ENCODE data around the gene TEKT3. TPM values are rescaled to one million over a fixed set of nuclear protein-coding genes. Genes with fewer than 3 reads are reported as not detected.

TEKT3 gene
- total RNA-seq (under 1 TPM in 3 of 4 donors, not detected in 1; 0.53 to 0.81 (median 0.77) TPM), polyA plus RNA-seq (0.32 TPM)
- long read RNA-seq, donor 1: 0 reads
- long read RNA-seq, donor 2: 0 reads
- long read RNA-seq, donor 3: 0 reads
- long read RNA-seq, donor 4: 0 reads

- intact Hi-C loops (cut with DNase I): loop anchor here in 1 of 4 donors (5.0 kb wide), 1 partner anchor 79 kb away; no protein-coding TSS in a partner anchor
- ATAC-seq: peak; percentile 100
These were observed at the start of gene TEKT3 for GRCh38 chr17:15341385-15341849. Gene TEKT3 (minus strand): TSS chr17:15341597. CDS start chr17:15331585, 10,012 bp downstream.

GRCh38 chr17:15388356-15389041 is 47.1 kb upstream of the TEKT3 start:
- WGBS: 71% methylated on average over 8 of the region's 8 CpGs
- H3K4me1 ChIP-seq (ENCODE audit: control insufficient read depth, insufficient read depth, low read length): peaks cover 4% of the 10 kb centered on the region
- intact Hi-C loops (cut with DNase I): no loop called here
- no peaks in the 10 kb centered on the region for H3K9me3 ChIP-seq (ENCODE audit: control insufficient read depth, low read length)
- no peak overlapping the region for H3K4me3 ChIP-seq (ENCODE audit: low read length)
- ATAC-seq (peak; percentile 43 to 66), DNase-seq (peak; percentile 41 to 78 (median 74))
- peak overlapping the region; percentile 16 for H3K27ac ChIP-seq (ENCODE audit: low read length)
- no peaks in the 10 kb centered on the region for H3K27me3 ChIP-seq (ENCODE audit: control insufficient read depth, insufficient read depth)

More at GRCh38 chr17:15341385-15341849, at the start of gene TEKT3:
- Histone ChIP-seq H3K27me3 (ENCODE audit: control insufficient read depth, insufficient read depth) (no peaks in the 10 kb centered on the region), H3K4me1 (ENCODE audit: control insufficient read depth, insufficient read depth, low read length) (no peaks in the 10 kb centered on the region), H3K4me3 (ENCODE audit: low read length) (peak within 1 kb of the TSS; percentile 57), H3K27ac (ENCODE audit: low read length) (no peak within 1 kb of the TSS), H3K9me3 (ENCODE audit: control insufficient read depth, low read length) (no peaks in the 10 kb centered on the region)
- WGBS: 2% methylated on average over 36 of the region's 36 CpGs
- DNase-seq: peak; percentile 91 to 96 (median 93)

- no peaks in the 10 kb centered on the region for H3K9me3 ChIP-seq (ENCODE audit: control insufficient read depth, low read length)
- H3K27ac ChIP-seq (ENCODE audit: low read length): no peak overlapping the region
- no peak overlapping the region for H3K4me3 ChIP-seq (ENCODE audit: low read length)
- peaks cover 4% of the 10 kb centered on the region for H3K4me1 ChIP-seq (ENCODE audit: control insufficient read depth, insufficient read depth, low read length)
- intact Hi-C loops (cut with DNase I): no loop called here
- no peak for ATAC-seq
- no peak for DNase-seq
- no peaks in the 10 kb centered on the region for H3K27me3 ChIP-seq (ENCODE audit: control insufficient read depth, insufficient read depth)
- WGBS: 93% methylated on average over 4 of the region's 4 CpGs
These were observed 44.7 kb upstream of the TEKT3 start for GRCh38 chr17:15386083-15386482.

GRCh38 chr17:15385305-15385704 is 43.9 kb upstream of the TEKT3 start:
- no peaks in the 10 kb centered on the region for H3K9me3 ChIP-seq (ENCODE audit: control insufficient read depth, low read length)
- ATAC-seq: no peak

GRCh38 chr17:15384142-15384787 is 42.9 kb upstream of the TEKT3 start:
- ATAC-seq (peak; percentile 93 to 94), DNase-seq (peak; percentile 80 to 93 (median 86))
- Histone ChIP-seq H3K4me1 (ENCODE audit: control insufficient read depth, insufficient read depth, low read length) (peaks cover 4% of the 10 kb centered on the region), H3K9me3 (ENCODE audit: control insufficient read depth, low read length) (no peaks in the 10 kb centered on the region), H3K4me3 (ENCODE audit: low read length) (peak overlapping the region; percentile 54), H3K27ac (ENCODE audit: low read length) (peak overlapping the region; percentile 90), H3K27me3 (ENCODE audit: control insufficient read depth, insufficient read depth) (no peaks in the 10 kb centered on the region)
- 21% methylated on average over 9 of the region's 9 CpGs for WGBS
- intact Hi-C loops (cut with DNase I): no loop called here

More at GRCh38 chr17:15385305-15385704, 43.9 kb upstream of the TEKT3 start:
- H3K4me1 ChIP-seq (ENCODE audit: control insufficient read depth, insufficient read depth, low read length): peaks cover 4% of the 10 kb centered on the region
- intact Hi-C loops (cut with DNase I): no loop called here
- no peak overlapping the region for H3K27ac ChIP-seq (ENCODE audit: low read length)
- no peak for DNase-seq
- H3K27me3 ChIP-seq (ENCODE audit: control insufficient read depth, insufficient read depth): no peaks in the 10 kb centered on the region
- WGBS: 54% methylated on average over 2 of the region's 2 CpGs
- H3K4me3 ChIP-seq (ENCODE audit: low read length): no peak overlapping the region

- ATAC-seq: no peak
- intact Hi-C loops (cut with DNase I): no loop called here
- Histone ChIP-seq H3K4me3 (ENCODE audit: low read length) (no peak overlapping the region), H3K9me3 (ENCODE audit: control insufficient read depth, low read length) (no peaks in the 10 kb centered on the region), H3K27me3 (ENCODE audit: control insufficient read depth, insufficient read depth) (no peaks in the 10 kb centered on the region), H3K27ac (ENCODE audit: low read length) (no peak overlapping the region), H3K4me1 (ENCODE audit: control insufficient read depth, insufficient read depth, low read length) (peaks cover 4% of the 10 kb centered on the region)
- 93% methylated on average over 1 of the region's 1 CpG for WGBS
- no peak for DNase-seq
These were observed 41.5 kb upstream of the TEKT3 start for GRCh38 chr17:15382914-15383313.

GRCh38 chr17:15381707-15382106 is 40.3 kb upstream of the TEKT3 start:
- no peaks in the 10 kb centered on the region for H3K27me3 ChIP-seq (ENCODE audit: control insufficient read depth, insufficient read depth)
- H3K9me3 ChIP-seq (ENCODE audit: control insufficient read depth, low read length): no peaks in the 10 kb centered on the region
- DNase-seq (no peak), ATAC-seq (no peak)
- no peak overlapping the region for H3K4me3 ChIP-seq (ENCODE audit: low read length)
- peaks cover 4% of the 10 kb centered on the region for H3K4me1 ChIP-seq (ENCODE audit: control insufficient read depth, insufficient read depth, low read length)
- intact Hi-C loops (cut with DNase I): no loop called here
- WGBS: 66% methylated on average over 2 of the region's 2 CpGs
- no peak overlapping the region for H3K27ac ChIP-seq (ENCODE audit: low read length)

- Histone ChIP-seq H3K9me3 (ENCODE audit: control insufficient read depth, low read length) (no peaks in the 10 kb centered on the region), H3K4me3 (ENCODE audit: low read length) (no peak overlapping the region), H3K4me1 (ENCODE audit: control insufficient read depth, insufficient read depth, low read length) (peaks cover 4% of the 10 kb centered on the region), H3K27ac (ENCODE audit: low read length) (no peak overlapping the region), H3K27me3 (ENCODE audit: control insufficient read depth, insufficient read depth) (no peaks in the 10 kb centered on the region)
- DNase-seq: no peak
- intact Hi-C loops (cut with DNase I): no loop called here
- 51% methylated on average over 4 of the region's 4 CpGs for WGBS
- no peak for ATAC-seq
These were observed 39.0 kb upstream of the TEKT3 start for GRCh38 chr17:15380446-15380845.

- Histone ChIP-seq H3K9me3 (ENCODE audit: control insufficient read depth, low read length) (no peaks in the 10 kb centered on the region), H3K27ac (ENCODE audit: low read length) (no peak overlapping the region), H3K4me3 (ENCODE audit: low read length) (no peak overlapping the region), H3K4me1 (ENCODE audit: control insufficient read depth, insufficient read depth, low read length) (peaks cover 4% of the 10 kb centered on the region), H3K27me3 (ENCODE audit: control insufficient read depth, insufficient read depth) (no peaks in the 10 kb centered on the region)
- WGBS: 92% methylated on average over 5 of the region's 5 CpGs
- ATAC-seq (no peak), DNase-seq (no peak)
- intact Hi-C loops (cut with DNase I): no loop called here
These were observed 38.3 kb upstream of the TEKT3 start for GRCh38 chr17:15379659-15380058.

GRCh38 chr17:15378243-15378642 is 36.8 kb upstream of the TEKT3 start:
- no peak overlapping the region for H3K27ac ChIP-seq (ENCODE audit: low read length)
- DNase-seq: no peak
- no peaks in the 10 kb centered on the region for H3K27me3 ChIP-seq (ENCODE audit: control insufficient read depth, insufficient read depth)
- intact Hi-C loops (cut with DNase I): no loop called here
- H3K4me3 ChIP-seq (ENCODE audit: low read length): no peak overlapping the region
- 96% methylated on average over 4 of the region's 4 CpGs for WGBS
- no peaks in the 10 kb centered on the region for H3K9me3 ChIP-seq (ENCODE audit: control insufficient read depth, low read length)
- H3K4me1 ChIP-seq (ENCODE audit: control insufficient read depth, insufficient read depth, low read length): no peaks in the 10 kb centered on the region
- ATAC-seq: no peak

- H3K4me3 ChIP-seq (ENCODE audit: low read length): no peak overlapping the region
- no peak overlapping the region for H3K27ac ChIP-seq (ENCODE audit: low read length)
These were observed 36.2 kb upstream of the TEKT3 start for GRCh38 chr17:15377616-15378015.

More at GRCh38 chr17:15377616-15378015, 36.2 kb upstream of the TEKT3 start:
- WGBS: 45% methylated on average over 6 of the region's 6 CpGs
- DNase-seq (no peak), ATAC-seq (peak; percentile 41 to 50)
- Histone ChIP-seq H3K27me3 (ENCODE audit: control insufficient read depth, insufficient read depth) (no peaks in the 10 kb centered on the region), H3K4me1 (ENCODE audit: control insufficient read depth, insufficient read depth, low read length) (no peaks in the 10 kb centered on the region), H3K9me3 (ENCODE audit: control insufficient read depth, low read length) (no peaks in the 10 kb centered on the region)
- intact Hi-C loops (cut with DNase I): no loop called here
